ENCODE data around the gene AGPAT4. TPM values are rescaled to one million over a fixed set of nuclear protein-coding genes. Genes with fewer than 3 reads are reported as not detected.

Gene AGPAT4
- polyA plus RNA-seq, 1 of the 3 experiments (the other 2 are of a cell fraction): 3.9 TPM

- no peaks in the 10 kb centered on the region for H3K4me1 ChIP-seq (ENCODE audit: control insufficient read depth in 1 of 2, insufficient read depth in 2 of 2, low read depth in 1 of 2, low read length in 1 of 2)
- H3K27ac ChIP-seq (ENCODE audit: low read depth in 2 of 2, low read length in 1 of 2): no peak overlapping the region
- H4K20me1 ChIP-seq (ENCODE audit: insufficient read depth): no peaks in the 10 kb centered on the region
- peaks cover 3% of the 10 kb centered on the region for H3F3A ChIP-seq (replicated peaks; ENCODE audit: insufficient read depth)
- no peaks in the 10 kb centered on the region for H3K79me2 ChIP-seq (ENCODE audit: insufficient read depth)
- CTCF ChIA-PET: interaction anchor here (0.8 kb wide), 1 partner anchor 290 kb away, joined by 3 read pairs; no protein-coding TSS in a partner anchor
- no peak for TF ChIP-seq JUND (IDR thresholded peaks at IDR 0.05)
- TF ChIP-seq NRF1 (IDR thresholded peaks at IDR 0.05; ENCODE audit: low read depth, low read length): no peak
- no peak for TF ChIP-seq TAF1 (IDR thresholded peaks at IDR 0.05; ENCODE audit: borderline replicate concordance, low read depth, low read length)
- no peak for TF ChIP-seq PBX3 (IDR thresholded peaks at IDR 0.05)
- no peak for TF ChIP-seq RCOR1 (IDR thresholded peaks at IDR 0.05; ENCODE audit: low read length)
- no peak for TF ChIP-seq RFX5 (IDR thresholded peaks at IDR 0.05; ENCODE audit: low read length)
- TF ChIP-seq FOXJ3 (CRISPR knock-in tag; IDR thresholded peaks at IDR 0.05): no peak
- TF ChIP-seq MXI1 (IDR thresholded peaks at IDR 0.05; ENCODE audit: low read depth, low read length): no peak
- TF ChIP-seq CHD2 (IDR thresholded peaks at IDR 0.05; ENCODE audit: low read length, partially characterized antibody): no peak
- TF ChIP-seq FOXM1 (IDR thresholded peaks at IDR 0.05; ENCODE audit: low read depth): no peak
- TF ChIP-seq SIN3A (IDR thresholded peaks at IDR 0.05; ENCODE audit: borderline replicate concordance, low read depth, low read length): no peak
- TF ChIP-seq EP300 (IDR thresholded peaks at IDR 0.05; ENCODE audit: borderline replicate concordance in 1 of 2, low read depth in 1 of 2, low read length in 1 of 2): no peak
- TF ChIP-seq MAX (IDR thresholded peaks at IDR 0.05; ENCODE audit: low read depth): no peak
- TF ChIP-seq ZBTB33 (IDR thresholded peaks at IDR 0.05; ENCODE audit: borderline replicate concordance, low read depth): no peak
- no peak for TF ChIP-seq FOSL2 (IDR thresholded peaks at IDR 0.05; ENCODE audit: borderline replicate concordance, low read depth)
- no peak for TF ChIP-seq ELF1 (IDR thresholded peaks at IDR 0.05)
- TF ChIP-seq POLR2AphosphoS5 (IDR thresholded peaks at IDR 0.05; ENCODE audit: low read depth, low read length): no peak
- no peak for TF ChIP-seq RXRA (IDR thresholded peaks at IDR 0.05; ENCODE audit: borderline replicate concordance, low read depth)
- H3K27me3 ChIP-seq (ENCODE audit: insufficient read depth): no peaks in the 10 kb centered on the region
- H3K4me2 ChIP-seq: no peak overlapping the region; the same call in 1 of the 2 replicates
- POLR2A ChIA-PET: no interaction called here
- peaks cover 23 to 37% of the 10 kb centered on the region in 2 experiments for H3K36me3 ChIP-seq (replicated peaks in 1 of 2; ENCODE audit: control insufficient read depth in 1 of 2, insufficient read depth in 2 of 2, low read length in 1 of 2)
- DNase-seq: no peak
- no peak overlapping the region for H3K4me3 ChIP-seq (ENCODE audit: low read depth in 2 of 2, low read length in 1 of 2)
- H3K9ac ChIP-seq: no peak overlapping the region
- H2AFZ ChIP-seq (ENCODE audit: low read depth): no peak overlapping the region
- H3K9me3 ChIP-seq: no peaks in the 10 kb centered on the region
- WGBS (ENCODE audit: low lambda C conversion rate): 97% methylated on average over 12 of the region's 12 CpGs
- H3K9me2 ChIP-seq: no peaks in the 10 kb centered on the region
These were observed 193.4 kb downstream of the AGPAT4 start for GRCh38 chr6:161080263-161080970.
